ENCODE measurements around the gene CADM3. TPM values are rescaled to one million over a fixed set of nuclear protein-coding genes. Genes with fewer than 3 reads are reported as not detected.

The CADM3 gene
- total and polyA plus RNA-seq, 9 of the 15 experiments (the other 6 are each of a cell fraction or from before 2014, with no cell fraction given): 0.04 TPM; not detected in 8

- TF ChIP-seq, protein P1, sequence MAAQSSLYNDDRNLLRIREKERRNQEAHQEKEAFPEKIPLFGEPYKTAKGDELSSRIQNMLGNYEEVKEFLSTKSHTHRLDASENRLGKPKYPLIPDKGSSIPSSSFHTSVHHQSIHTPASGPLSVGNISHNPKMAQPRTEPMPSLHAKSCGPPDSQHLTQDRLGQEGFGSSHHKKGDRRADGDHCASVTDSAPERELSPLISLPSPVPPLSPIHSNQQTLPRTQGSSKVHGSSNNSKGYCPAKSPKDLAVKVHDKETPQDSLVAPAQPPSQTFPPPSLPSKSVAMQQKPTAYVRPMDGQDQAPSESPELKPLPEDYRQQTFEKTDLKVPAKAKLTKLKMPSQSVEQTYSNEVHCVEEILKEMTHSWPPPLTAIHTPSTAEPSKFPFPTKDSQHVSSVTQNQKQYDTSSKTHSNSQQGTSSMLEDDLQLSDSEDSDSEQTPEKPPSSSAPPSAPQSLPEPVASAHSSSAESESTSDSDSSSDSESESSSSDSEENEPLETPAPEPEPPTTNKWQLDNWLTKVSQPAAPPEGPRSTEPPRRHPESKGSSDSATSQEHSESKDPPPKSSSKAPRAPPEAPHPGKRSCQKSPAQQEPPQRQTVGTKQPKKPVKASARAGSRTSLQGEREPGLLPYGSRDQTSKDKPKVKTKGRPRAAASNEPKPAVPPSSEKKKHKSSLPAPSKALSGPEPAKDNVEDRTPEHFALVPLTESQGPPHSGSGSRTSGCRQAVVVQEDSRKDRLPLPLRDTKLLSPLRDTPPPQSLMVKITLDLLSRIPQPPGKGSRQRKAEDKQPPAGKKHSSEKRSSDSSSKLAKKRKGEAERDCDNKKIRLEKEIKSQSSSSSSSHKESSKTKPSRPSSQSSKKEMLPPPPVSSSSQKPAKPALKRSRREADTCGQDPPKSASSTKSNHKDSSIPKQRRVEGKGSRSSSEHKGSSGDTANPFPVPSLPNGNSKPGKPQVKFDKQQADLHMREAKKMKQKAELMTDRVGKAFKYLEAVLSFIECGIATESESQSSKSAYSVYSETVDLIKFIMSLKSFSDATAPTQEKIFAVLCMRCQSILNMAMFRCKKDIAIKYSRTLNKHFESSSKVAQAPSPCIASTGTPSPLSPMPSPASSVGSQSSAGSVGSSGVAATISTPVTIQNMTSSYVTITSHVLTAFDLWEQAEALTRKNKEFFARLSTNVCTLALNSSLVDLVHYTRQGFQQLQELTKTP (IDR thresholded peaks at IDR 0.05; ENCODE audit: low read depth in 1 of 2, partially characterized antibody in 2 of 2): no peak
- TF ChIP-seq, protein P2, sequence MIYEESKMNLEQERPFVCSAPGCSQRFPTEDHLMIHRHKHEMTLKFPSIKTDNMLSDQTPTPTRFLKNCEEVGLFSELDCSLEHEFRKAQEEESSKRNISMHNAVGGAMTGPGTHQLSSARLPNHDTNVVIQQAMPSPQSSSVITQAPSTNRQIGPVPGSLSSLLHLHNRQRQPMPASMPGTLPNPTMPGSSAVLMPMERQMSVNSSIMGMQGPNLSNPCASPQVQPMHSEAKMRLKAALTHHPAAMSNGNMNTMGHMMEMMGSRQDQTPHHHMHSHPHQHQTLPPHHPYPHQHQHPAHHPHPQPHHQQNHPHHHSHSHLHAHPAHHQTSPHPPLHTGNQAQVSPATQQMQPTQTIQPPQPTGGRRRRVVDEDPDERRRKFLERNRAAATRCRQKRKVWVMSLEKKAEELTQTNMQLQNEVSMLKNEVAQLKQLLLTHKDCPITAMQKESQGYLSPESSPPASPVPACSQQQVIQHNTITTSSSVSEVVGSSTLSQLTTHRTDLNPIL (CRISPR knock-in tag; IDR thresholded peaks at IDR 0.05): no peak
- TF ChIP-seq ZNF274 (IDR thresholded peaks at IDR 0.05; ENCODE audit: borderline replicate concordance, low read depth, low read length) (no peak), ZBTB8A (IDR thresholded peaks at IDR 0.05; ENCODE audit: partially characterized antibody) (no peak), FUS (optimal IDR thresholded peaks at IDR 0.05; ENCODE audit: low read depth, low read length) (no peak), GATA2 (CRISPR knock-in tag; IDR thresholded peaks at IDR 0.05) (no peak), FOXA1 (IDR thresholded peaks at IDR 0.05; ENCODE audit: borderline replicate concordance) (no peak), NFXL1 (CRISPR knock-in tag; IDR thresholded peaks at IDR 0.05) (no peak), LARP7 (IDR thresholded peaks at IDR 0.05) (no peak), PRMT5 (CRISPR knock-in tag; IDR thresholded peaks at IDR 0.05) (no peak), ELF1 (tag; IDR thresholded peaks at IDR 0.05) (no peak), TBP (optimal IDR thresholded peaks at IDR 0.05; ENCODE audit: low read depth, low read length) (peak; percentile 88), SMARCA4 (IDR thresholded peaks at IDR 0.05) (no peak), NFIX (CRISPR knock-in tag; IDR thresholded peaks at IDR 0.05; ENCODE audit: low read depth) (no peak), RBM22 (IDR thresholded peaks at IDR 0.05; ENCODE audit: low read depth, low read length, poor library complexity, severe bottlenecking) (no peak)
Observed at GRCh38 chr1:159141584-159142390, 29.6 kb upstream of the CADM3 start (continued).
